HL-60 (cell line): ENCODE measurements around the gene VBP1.

Source experiments
- DNase-seq, 2 experiments: peaks; one replicate each; pipeline ENCODE4 v3.0.0-alpha.2; 2010 to 2020; ENCODE audit warnings: low read depth in 1 of 2, low spot score in 1 of 2
- H3K27ac ChIP-seq: fragments of 250-450 bp; sonication (Bioruptor Pico); replicated peaks from 2 replicates; pipeline ENCODE4 v1.5.1; 2020; ENCODE audit warnings: mild to moderate bottlenecking, moderate library complexity
- H3K27me3 ChIP-seq: fragments of 250-450 bp; sonication (Bioruptor Pico); 2 replicates; pipeline ENCODE4 v1.5.1; 2021; ENCODE audit warnings: mild to moderate bottlenecking, moderate library complexity; ENCODE audit not compliant: insufficient read depth, poor library complexity, severe bottlenecking
- H3K4me3 ChIP-seq: replicated peaks from 2 replicates; pipeline ENCODE4 v1.5.1; 2011; ENCODE audit warnings: mild to moderate bottlenecking, control low read depth, low read length; ENCODE audit not compliant: insufficient read depth
- GABPA ChIP-seq: IDR thresholded peaks from 2 replicates; pipeline ENCODE4 v1.6.1; 2012; ENCODE audit warnings: low read depth
- POLR2AphosphoS5 ChIP-seq: IDR thresholded peaks from 2 replicates; pipeline ENCODE4 v1.6.1; 2012; ENCODE audit warnings: low read depth
- SPI1 ChIP-seq: IDR thresholded peaks from 2 replicates; pipeline ENCODE4 v1.6.1; 2012; ENCODE audit warnings: low read depth, mild to moderate bottlenecking, borderline replicate concordance
- TF ChIP-seq, protein P1 (sequence below): IDR thresholded peaks from one replicate; pipeline ENCODE4 v1.5.1; 2011; ENCODE audit warnings: low read length, control low read depth, inconsistent platforms; ENCODE audit not compliant: insufficient read depth
- TF ChIP-seq, protein P2 (sequence below): IDR thresholded peaks from 2 replicates; pipeline ENCODE4 v1.6.1; 2012; ENCODE audit warnings: low read depth; ENCODE audit not compliant: insufficient replicate concordance

VBP1 gene

DNA sequence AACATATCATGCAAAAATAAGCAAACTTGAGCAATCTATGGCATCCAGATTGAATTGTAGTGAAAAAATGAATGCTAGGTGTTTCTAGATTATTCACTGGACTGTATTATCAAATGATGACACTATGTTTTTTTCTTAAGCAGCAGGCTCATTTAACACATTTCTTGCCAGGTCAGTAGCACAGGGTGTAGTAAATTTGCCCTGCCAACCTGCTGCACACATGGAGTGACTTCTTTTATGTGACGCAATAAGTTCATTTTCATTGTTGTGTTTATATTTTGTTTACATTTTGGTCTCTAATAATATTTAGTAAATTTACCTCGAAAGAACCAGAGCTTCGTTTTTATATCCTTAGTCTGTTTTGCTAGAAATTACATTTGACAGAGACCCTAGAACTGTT lies 9.5 kb downstream of the VBP1 start:
- Histone ChIP-seq H3K4me3 (no peak overlapping the region), H3K27ac (no peak overlapping the region), H3K27me3 (no peaks in the 10 kb centered on the region)
- no peak for TF ChIP-seq SPI1
- no peak for TF ChIP-seq GABPA
- TF ChIP-seq POLR2AphosphoS5 = no peak
- TF ChIP-seq, protein P1, sequence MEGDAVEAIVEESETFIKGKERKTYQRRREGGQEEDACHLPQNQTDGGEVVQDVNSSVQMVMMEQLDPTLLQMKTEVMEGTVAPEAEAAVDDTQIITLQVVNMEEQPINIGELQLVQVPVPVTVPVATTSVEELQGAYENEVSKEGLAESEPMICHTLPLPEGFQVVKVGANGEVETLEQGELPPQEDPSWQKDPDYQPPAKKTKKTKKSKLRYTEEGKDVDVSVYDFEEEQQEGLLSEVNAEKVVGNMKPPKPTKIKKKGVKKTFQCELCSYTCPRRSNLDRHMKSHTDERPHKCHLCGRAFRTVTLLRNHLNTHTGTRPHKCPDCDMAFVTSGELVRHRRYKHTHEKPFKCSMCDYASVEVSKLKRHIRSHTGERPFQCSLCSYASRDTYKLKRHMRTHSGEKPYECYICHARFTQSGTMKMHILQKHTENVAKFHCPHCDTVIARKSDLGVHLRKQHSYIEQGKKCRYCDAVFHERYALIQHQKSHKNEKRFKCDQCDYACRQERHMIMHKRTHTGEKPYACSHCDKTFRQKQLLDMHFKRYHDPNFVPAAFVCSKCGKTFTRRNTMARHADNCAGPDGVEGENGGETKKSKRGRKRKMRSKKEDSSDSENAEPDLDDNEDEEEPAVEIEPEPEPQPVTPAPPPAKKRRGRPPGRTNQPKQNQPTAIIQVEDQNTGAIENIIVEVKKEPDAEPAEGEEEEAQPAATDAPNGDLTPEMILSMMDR = no peak
- TF ChIP-seq, protein P2, sequence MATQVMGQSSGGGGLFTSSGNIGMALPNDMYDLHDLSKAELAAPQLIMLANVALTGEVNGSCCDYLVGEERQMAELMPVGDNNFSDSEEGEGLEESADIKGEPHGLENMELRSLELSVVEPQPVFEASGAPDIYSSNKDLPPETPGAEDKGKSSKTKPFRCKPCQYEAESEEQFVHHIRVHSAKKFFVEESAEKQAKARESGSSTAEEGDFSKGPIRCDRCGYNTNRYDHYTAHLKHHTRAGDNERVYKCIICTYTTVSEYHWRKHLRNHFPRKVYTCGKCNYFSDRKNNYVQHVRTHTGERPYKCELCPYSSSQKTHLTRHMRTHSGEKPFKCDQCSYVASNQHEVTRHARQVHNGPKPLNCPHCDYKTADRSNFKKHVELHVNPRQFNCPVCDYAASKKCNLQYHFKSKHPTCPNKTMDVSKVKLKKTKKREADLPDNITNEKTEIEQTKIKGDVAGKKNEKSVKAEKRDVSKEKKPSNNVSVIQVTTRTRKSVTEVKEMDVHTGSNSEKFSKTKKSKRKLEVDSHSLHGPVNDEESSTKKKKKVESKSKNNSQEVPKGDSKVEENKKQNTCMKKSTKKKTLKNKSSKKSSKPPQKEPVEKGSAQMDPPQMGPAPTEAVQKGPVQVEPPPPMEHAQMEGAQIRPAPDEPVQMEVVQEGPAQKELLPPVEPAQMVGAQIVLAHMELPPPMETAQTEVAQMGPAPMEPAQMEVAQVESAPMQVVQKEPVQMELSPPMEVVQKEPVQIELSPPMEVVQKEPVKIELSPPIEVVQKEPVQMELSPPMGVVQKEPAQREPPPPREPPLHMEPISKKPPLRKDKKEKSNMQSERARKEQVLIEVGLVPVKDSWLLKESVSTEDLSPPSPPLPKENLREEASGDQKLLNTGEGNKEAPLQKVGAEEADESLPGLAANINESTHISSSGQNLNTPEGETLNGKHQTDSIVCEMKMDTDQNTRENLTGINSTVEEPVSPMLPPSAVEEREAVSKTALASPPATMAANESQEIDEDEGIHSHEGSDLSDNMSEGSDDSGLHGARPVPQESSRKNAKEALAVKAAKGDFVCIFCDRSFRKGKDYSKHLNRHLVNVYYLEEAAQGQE = no peak
- no peak for DNase-seq

DNA sequence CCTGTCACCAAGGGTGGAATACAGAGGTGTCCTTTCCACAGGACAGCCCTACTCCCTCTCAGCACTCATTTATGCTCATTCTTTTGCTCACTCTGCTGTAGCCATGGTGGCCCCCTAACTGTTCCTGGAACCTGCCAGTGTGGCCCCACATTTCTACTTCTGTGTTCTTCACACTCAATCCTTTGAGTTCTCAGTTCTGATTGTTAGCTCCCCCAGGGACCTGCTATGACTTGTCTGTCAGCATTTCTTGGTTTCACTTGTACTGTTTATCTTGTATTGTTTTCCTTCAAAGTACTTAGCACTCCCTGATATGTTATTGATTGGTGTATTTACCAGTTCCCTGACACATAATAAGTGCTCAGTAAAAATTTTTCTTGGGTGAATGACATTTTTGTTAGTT lies 14.9 kb downstream of the VBP1 start:
- TF ChIP-seq, protein P2 = no peak
- TF ChIP-seq GABPA (no peak), POLR2AphosphoS5 (no peak), SPI1 (no peak)
- TF ChIP-seq, protein P1 = no peak
- no peaks in the 10 kb centered on the region for H3K27me3 ChIP-seq
- no peak for DNase-seq
- H3K27ac ChIP-seq = no peak overlapping the region
- no peak overlapping the region for H3K4me3 ChIP-seq

GRCh38 chrX:155235891-155236290 lies 19.6 kb downstream of the VBP1 start:
- TF ChIP-seq, protein P2 = no peak
- TF ChIP-seq GABPA = no peak
- no peak for TF ChIP-seq POLR2AphosphoS5
- TF ChIP-seq, protein P1 = no peak
- TF ChIP-seq SPI1 = no peak
- Histone ChIP-seq H3K4me3 (no peak overlapping the region), H3K27me3 (no peaks in the 10 kb centered on the region), H3K27ac (no peak overlapping the region)
- no peak for DNase-seq
